Retinal pigment epithelial cell (primary cell): ENCODE results near the gene CLP1.

Experiments
- DNase-seq: peaks from one replicate; pipeline ENCODE4 v3.0.0-alpha.2; 2010; ENCODE audit warnings: low read depth
- H3K4me3 ChIP-seq: 2 replicates; pipeline ENCODE4 v1.5.1; 2011; ENCODE audit warnings: mild to moderate bottlenecking, low read length, control low read depth, moderate library complexity
- TF ChIP-seq, protein P1 (sequence below): conservative IDR thresholded peaks from 2 replicates; pipeline ENCODE4 v1.5.1; 2011; ENCODE audit warnings: low read depth, low read length, control low read depth, inconsistent platforms

Gene CLP1

DNA sequence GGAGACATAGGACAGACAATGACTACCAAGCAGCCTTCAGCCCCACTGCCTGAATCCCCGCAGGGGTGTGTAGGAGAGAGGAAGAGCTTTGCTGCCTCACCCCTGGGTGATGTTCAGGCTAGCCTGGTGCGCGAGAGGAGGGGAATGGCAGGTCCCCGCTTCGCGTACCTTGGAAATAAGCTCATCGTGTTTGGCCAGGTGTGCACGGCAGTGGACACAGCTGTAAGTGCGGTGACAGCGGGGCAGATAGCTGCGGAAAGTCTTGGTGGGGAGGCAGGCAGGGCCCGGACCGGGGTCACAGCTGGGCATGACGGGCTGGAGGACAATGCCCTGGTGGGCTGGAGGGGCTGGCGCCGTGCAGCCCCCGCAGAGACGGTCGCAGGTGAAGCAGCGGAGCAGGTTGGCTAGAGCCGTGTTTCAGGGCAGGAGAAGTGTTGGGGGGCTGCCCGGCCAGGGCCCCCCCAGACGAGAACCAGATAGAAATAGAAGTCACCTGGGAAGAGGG lies 10.7 kb upstream of the CLP1 start:
- H3K4me3 ChIP-seq, result no peak overlapping the region
- DNase-seq, result no peak
- TF ChIP-seq, protein P1, sequence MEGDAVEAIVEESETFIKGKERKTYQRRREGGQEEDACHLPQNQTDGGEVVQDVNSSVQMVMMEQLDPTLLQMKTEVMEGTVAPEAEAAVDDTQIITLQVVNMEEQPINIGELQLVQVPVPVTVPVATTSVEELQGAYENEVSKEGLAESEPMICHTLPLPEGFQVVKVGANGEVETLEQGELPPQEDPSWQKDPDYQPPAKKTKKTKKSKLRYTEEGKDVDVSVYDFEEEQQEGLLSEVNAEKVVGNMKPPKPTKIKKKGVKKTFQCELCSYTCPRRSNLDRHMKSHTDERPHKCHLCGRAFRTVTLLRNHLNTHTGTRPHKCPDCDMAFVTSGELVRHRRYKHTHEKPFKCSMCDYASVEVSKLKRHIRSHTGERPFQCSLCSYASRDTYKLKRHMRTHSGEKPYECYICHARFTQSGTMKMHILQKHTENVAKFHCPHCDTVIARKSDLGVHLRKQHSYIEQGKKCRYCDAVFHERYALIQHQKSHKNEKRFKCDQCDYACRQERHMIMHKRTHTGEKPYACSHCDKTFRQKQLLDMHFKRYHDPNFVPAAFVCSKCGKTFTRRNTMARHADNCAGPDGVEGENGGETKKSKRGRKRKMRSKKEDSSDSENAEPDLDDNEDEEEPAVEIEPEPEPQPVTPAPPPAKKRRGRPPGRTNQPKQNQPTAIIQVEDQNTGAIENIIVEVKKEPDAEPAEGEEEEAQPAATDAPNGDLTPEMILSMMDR, result no peak

DNA sequence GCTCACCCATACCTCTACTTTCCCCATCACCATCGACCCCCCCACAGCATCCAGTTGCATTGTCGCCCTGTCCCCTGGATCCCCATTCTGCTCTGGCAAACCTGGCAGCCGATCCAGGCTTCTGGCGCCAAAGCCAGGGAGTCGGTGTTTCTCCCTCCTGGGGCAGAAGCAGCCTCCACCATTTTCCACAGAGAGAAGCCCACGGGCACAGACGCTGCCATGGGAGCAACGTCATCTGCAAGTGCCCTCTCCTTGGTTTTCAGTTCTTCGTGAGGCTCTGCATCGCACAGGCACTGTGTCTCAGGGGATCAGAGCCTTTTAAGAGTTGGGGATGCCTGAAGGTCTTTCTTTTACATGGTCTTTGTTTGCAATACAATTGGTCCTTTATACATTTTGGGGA lies 10.2 kb upstream of the CLP1 start:
- TF ChIP-seq, protein P1, result no peak
- H3K4me3 ChIP-seq, result no peak overlapping the region
- DNase-seq, result no peak

GRCh38 chr11:57647960-57648800 lies 9.4 kb upstream of the CLP1 start:
- no peak for DNase-seq
- no peak overlapping the region for H3K4me3 ChIP-seq
- TF ChIP-seq, protein P1, result no peak

DNA sequence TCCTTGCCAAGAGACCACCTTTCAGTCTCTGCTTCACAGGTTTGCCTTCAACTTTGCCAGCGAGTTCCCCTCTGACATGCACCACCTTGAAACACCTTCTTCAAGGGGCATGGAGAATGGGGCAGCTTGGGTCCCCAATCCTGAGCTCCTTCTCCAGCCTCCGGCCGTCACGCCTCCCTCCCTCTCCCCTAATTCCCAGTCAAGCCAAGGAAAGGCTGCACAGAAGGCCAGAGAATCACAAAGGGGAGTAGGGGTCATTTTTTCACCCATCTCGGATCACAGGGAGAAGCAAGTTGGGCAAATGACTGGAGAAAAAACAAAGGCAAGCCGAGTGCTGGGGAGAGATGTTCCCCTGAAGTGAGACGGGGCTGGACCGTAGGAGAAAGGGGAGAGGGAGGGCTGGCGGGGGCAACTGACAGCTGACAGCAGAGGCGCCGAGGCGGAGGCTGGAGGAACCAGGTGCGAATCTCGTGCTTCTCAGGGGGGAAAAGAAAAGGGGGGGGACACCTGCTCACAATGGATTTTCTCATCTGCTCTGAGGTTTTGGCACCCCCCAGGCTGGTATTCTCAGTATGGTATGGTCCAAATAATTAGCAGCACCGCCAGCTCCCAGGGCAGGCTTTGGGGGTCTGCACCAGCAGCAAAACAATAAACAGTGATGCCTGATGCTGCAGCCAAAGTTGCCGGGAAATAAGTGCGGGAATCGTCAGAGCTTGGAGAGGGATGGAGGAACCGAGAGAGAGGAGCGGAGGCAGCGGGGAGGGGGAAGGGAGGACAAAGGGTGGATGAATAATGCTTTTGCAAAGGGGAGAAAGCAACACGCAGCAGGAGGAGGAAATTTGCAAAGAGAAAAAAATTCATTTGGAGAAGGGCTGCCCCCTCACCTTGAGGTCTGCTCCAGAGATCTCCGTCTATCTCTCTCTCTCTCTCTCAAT lies 8.5 kb upstream of the CLP1 start:
- peak overlapping the region; percentile 55 for H3K4me3 ChIP-seq
- TF ChIP-seq, protein P1, result no peak
- no peak for DNase-seq

DNA sequence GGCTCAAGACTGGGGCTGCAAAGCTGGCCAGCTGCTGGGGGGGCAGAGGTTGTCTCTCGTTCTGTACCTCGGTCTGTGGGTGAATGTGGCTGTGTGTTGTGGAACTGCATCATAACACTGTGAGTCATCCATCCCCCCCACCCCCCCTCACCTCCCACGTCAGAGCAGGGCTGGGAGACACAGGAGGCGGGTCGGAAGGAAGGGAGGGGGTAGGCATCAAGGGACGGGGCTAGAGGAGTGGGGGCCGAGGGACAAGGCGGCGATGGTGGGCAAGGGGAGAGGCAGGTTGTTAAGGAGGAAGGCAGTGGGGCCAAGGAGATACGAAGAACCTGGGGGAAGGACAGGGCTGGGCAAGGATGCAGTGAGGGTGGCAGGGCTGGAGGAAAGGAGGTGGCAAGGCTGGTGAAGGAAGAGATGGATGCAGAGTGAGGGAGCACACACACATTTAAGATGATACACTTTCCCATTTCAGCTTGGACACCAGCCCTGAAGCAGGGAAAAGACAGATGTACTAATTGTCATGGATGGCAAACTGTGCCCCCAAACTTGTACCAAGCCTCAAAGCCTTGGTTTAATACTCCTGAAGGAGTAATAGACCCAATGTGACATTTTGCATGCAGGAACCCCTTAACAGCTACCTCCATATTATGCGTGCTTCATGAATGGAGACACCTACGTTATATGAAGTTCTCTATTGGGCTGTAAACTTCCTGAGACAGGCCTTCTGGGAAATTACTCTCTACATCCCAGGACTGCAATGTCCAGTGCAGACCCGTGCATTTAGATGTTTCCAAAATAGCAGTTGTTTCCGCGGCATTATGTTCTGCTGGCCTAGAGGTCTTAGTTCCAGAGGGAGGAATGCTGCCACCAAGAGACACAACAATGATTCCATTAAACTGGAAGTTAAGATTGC lies 7.5 kb upstream of the CLP1 start, which contains the start of gene YPEL4:
YPEL4 (minus strand) TSS at position 87 of the 913 bp plus-strand sequence. CDS start 2,805 bp downstream, outside the sequence.
- peak within 1 kb of the TSS; percentile 55 for H3K4me3 ChIP-seq
- DNase-seq, result peak; percentile 50
- TF ChIP-seq, protein P1, result no peak

DNA sequence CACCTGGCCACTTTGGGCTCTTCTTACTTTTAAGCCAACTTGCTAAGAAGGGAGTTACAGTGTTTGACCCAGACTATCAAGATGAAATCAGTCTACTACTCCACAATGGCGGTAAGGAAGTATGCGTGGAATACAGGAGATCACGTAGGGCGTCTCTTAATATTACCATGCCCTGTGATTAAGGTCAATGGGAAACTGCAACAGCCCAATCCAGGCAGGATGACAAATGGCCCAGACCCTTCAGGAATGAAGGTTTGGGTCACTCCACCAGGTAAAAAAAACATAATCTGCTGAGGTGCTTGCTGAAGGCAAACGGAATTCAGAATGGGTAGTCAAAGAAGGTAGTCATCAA lies 6.8 kb upstream of the CLP1 start:
- TF ChIP-seq, protein P1, result no peak
- no peak overlapping the region for H3K4me3 ChIP-seq
- no peak for DNase-seq
